ENCODE results near the gene EN1.
A peak's percentile ranks its signal among the peaks of the same experiment; 100 is the strongest.

Gene EN1

GRCh38 chr2:118855451-118856279, 8.2 kb upstream of the EN1 start:
- peak; percentile 22 for DNase-seq

GRCh38 chr2:118854507-118855345, 7.3 kb upstream of the EN1 start:
- DNase-seq = no peak

GRCh38 chr2:118853651-118854291, 6.3 kb upstream of the EN1 start:
- no peak for DNase-seq

- no peak for DNase-seq
These were observed 5.7 kb upstream of the EN1 start for GRCh38 chr2:118853129-118853640.

- DNase-seq = no peak
These were observed 5.2 kb upstream of the EN1 start for GRCh38 chr2:118852605-118853128.

- DNase-seq = no peak
These were observed 4.2 kb upstream of the EN1 start for GRCh38 chr2:118851650-118852049.

GRCh38 chr2:118850901-118851415, 3.5 kb upstream of the EN1 start:
- no peak for DNase-seq

- DNase-seq = no peak
These were observed 2.9 kb upstream of the EN1 start for GRCh38 chr2:118850168-118850900.

GRCh38 chr2:118849226-118850167, 2.0 kb upstream of the EN1 start:
- DNase-seq = no peak

GRCh38 chr2:118848381-118849225, 1.2 kb upstream of the EN1 start:
- no peak for DNase-seq

GRCh38 chr2:118847762-118848172, 319 bp upstream of the EN1 start:
- DNase-seq = no peak

GRCh38 chr2:118846442-118846952, 951 bp downstream of the EN1 start:
- DNase-seq = no peak

- no peak for DNase-seq
These were observed 1.7 kb downstream of the EN1 start for GRCh38 chr2:118845522-118846441.

GRCh38 chr2:118845005-118845521, 2.4 kb downstream of the EN1 start:
- DNase-seq = no peak

- DNase-seq = no peak
These were observed 3.0 kb downstream of the EN1 start for GRCh38 chr2:118844261-118845004.

GRCh38 chr2:118843483-118844132, 3.8 kb downstream of the EN1 start:
- no peak for DNase-seq
